ENCODE measurements around the gene TMEM253.

DNA sequence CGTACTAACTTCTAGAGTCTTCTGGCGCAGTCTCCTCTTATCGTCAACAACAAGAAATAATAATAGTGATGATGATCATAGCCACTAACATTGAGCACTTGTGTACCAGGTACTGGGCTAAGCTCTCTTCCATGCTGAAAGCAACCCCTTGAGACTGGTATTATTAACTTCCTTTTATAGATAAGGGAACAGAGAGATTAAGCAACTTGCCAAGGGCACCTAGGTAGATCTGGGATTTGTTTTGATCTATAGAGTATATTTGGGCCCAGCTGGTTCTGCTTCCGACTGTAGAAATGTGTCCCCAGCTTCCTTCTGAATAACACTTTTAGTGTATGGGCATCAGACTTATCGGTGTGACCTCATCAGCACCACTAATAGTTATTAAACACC is 1.3 kb upstream of the TMEM253 start:
- TF ChIP-seq EZH2 (IDR thresholded peaks at IDR 0.05; ENCODE audit: borderline replicate concordance), result no peak
- TF ChIP-seq, protein P1, sequence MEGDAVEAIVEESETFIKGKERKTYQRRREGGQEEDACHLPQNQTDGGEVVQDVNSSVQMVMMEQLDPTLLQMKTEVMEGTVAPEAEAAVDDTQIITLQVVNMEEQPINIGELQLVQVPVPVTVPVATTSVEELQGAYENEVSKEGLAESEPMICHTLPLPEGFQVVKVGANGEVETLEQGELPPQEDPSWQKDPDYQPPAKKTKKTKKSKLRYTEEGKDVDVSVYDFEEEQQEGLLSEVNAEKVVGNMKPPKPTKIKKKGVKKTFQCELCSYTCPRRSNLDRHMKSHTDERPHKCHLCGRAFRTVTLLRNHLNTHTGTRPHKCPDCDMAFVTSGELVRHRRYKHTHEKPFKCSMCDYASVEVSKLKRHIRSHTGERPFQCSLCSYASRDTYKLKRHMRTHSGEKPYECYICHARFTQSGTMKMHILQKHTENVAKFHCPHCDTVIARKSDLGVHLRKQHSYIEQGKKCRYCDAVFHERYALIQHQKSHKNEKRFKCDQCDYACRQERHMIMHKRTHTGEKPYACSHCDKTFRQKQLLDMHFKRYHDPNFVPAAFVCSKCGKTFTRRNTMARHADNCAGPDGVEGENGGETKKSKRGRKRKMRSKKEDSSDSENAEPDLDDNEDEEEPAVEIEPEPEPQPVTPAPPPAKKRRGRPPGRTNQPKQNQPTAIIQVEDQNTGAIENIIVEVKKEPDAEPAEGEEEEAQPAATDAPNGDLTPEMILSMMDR (IDR thresholded peaks at IDR 0.05; ENCODE audit: poor library complexity), result no peak
- TF ChIP-seq EZH2phosphoT487 (IDR thresholded peaks at IDR 0.05; ENCODE audit: low read depth, severe bottlenecking, unreplicated experiment), result no peak

Measured in hepatocyte (in vitro differentiated cells).